Astrocyte of the cerebellum (primary cell): Measurements from ENCODE around the gene CD200R1.

Source experiments
- DNase-seq: peaks from one replicate; pipeline ENCODE4 v3.0.0-alpha.2; 2011; ENCODE audit warnings: low read depth
- H3K4me3 ChIP-seq: 2 replicates; pipeline ENCODE4 v1.5.1; 2011; ENCODE audit warnings: mild to moderate bottlenecking, low read depth, low read length, moderate library complexity
- in situ Hi-C: cut with HindIII; loops from 2 replicates; pipeline ENCODE4 v1.10.0; 2017; ENCODE audit warnings: low sequenced_read_pairs
- TF ChIP-seq, protein P1 (sequence below): IDR thresholded peaks from 2 replicates; pipeline ENCODE4 v1.5.1; 2012; ENCODE audit warnings: low read length, low read depth, moderate library complexity, mild to moderate bottlenecking; ENCODE audit errors: missing control alignments

The CD200R1 gene

DNA sequence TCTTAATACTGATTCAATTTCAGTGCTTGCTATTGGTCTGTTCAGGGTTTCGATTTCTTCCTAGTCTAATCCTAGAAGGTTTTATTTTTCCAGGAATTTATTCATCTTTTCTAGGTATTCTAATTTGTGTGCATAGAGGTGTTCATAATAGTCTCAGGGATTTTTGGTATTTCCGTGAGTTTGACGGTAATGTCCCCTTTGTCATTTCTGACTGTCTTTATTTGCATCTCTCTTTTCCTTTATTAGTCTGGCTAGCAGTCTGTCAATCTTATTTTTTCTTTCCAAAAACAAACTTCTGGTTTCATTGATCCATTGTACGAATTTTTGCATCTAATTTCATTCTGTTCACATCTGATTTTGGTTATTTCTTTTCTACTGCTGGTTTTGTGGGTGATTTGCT is 93.0 kb downstream of the CD200R1 start:
- H3K4me3 ChIP-seq = no peak overlapping the region
- no peak for DNase-seq
- in situ Hi-C loops = no loop called here
- TF ChIP-seq, protein P1, sequence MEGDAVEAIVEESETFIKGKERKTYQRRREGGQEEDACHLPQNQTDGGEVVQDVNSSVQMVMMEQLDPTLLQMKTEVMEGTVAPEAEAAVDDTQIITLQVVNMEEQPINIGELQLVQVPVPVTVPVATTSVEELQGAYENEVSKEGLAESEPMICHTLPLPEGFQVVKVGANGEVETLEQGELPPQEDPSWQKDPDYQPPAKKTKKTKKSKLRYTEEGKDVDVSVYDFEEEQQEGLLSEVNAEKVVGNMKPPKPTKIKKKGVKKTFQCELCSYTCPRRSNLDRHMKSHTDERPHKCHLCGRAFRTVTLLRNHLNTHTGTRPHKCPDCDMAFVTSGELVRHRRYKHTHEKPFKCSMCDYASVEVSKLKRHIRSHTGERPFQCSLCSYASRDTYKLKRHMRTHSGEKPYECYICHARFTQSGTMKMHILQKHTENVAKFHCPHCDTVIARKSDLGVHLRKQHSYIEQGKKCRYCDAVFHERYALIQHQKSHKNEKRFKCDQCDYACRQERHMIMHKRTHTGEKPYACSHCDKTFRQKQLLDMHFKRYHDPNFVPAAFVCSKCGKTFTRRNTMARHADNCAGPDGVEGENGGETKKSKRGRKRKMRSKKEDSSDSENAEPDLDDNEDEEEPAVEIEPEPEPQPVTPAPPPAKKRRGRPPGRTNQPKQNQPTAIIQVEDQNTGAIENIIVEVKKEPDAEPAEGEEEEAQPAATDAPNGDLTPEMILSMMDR = no peak

DNA sequence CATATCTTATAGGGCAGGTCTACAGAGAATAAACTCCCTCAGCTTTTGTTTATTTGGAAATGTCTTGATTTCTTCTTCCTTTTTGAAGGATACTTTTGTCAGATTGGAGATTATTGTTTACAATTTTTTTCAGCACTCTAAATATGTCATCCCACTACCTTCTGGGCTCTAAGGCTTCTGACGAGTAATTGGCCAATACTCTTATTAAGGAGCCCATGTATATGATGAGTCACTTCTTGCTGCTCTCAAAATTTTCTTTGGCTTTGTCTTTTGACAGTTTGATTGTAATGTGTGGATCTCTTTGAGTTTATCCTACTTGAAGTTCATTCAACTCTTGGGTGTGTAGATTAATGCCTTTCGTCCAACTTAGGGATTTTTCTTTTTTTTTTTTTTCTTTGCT is 99.3 kb downstream of the CD200R1 start:
- H3K4me3 ChIP-seq = no peak overlapping the region
- TF ChIP-seq, protein P1 = no peak
- DNase-seq = no peak
- in situ Hi-C loops = no loop called here

DNA sequence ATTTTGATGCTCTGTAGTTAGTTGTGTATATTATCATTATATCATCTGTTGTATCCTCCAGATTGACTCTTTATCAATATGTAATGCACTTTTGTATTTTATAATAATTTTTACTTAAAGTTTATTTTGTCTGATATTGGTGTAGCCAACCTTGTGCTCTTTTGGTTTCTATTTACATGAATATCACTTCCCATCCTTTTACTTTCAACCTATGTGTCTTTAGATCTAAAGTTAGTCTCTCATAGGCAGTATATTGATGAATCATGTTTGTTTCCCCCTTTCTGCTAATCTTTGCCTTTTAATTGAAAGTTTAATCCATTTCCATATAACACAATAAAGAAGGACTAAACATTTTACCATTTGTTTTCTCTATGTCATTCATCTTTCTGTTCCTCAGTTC is 100.2 kb downstream of the CD200R1 start:
- TF ChIP-seq, protein P1 = no peak
- in situ Hi-C loops = no loop called here
- no peak overlapping the region for H3K4me3 ChIP-seq
- no peak for DNase-seq

DNA sequence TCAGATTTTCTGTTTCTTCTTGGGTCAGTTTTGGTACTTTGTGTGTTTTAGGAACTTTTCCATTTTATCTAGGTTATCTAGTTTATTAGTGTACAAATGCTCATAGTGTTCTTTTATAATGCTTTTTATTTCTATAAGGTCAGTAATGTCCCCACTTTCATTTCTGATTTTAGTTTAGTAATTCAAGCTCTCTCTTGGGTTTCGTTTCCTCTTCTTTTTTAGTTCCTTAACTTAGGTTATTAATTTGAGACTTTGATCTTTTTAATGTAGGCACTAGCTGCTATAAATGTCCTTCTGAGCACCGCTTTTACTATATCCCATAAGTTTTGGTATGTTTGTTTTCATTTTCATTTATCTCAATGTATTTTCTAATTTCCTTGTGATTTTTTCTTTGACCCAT is 101.3 kb downstream of the CD200R1 start:
- no peak for DNase-seq
- TF ChIP-seq, protein P1 = no peak
- no peak overlapping the region for H3K4me3 ChIP-seq
- in situ Hi-C loops = no loop called here

DNA sequence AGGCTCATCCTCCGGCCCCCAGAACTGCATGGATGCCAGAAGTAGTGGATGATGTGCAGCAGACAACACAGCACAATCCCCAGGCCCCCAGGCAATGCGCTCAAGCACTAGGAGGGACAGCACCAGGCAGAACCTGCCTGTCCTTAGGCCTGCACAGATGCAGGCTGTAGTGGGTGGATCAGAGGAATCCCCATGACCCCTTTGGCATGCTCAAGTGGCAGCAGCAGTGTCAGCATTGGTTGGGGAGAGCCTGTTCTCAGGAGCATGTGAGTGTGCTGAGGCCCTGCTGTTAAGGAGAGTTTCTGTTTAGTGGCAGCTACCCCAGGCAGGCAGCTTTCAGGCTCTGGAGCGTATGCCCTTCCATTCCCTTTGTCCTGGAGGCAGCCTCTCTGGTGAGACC is 103.2 kb downstream of the CD200R1 start:
- in situ Hi-C loops = no loop called here
- TF ChIP-seq, protein P1 = no peak
- no peak for DNase-seq
- H3K4me3 ChIP-seq = no peak overlapping the region
